Keratinocyte (primary cell): ENCODE results near the gene NECAP2. TPM values are rescaled to one million over a fixed set of nuclear protein-coding genes. Genes with fewer than 3 reads are reported as not detected.

ENCODE experiments used
- DNase-seq: peaks from one replicate; pipeline ENCODE4 v3.0.0-alpha.2; 2011; ENCODE audit warnings: low read depth, missing footprints, low spot score
- FAIRE-seq: peaks from 2 replicates; lab custom pipeline; 2011; peaks lifted over from hg19 to GRCh38; lab: Jason Lieb, UNC
- H2AFZ ChIP-seq: 2 replicates; pipeline ENCODE4 v1.6.0; 2012; ENCODE audit warnings: low read length, control low read depth, inconsistent platforms; ENCODE audit not compliant: control insufficient read depth
- H3K27ac ChIP-seq: 2 replicates; pipeline ENCODE4 v1.5.1; 2011; ENCODE audit warnings: low read length; ENCODE audit not compliant: control insufficient read depth, insufficient read depth
- H3K27me3 ChIP-seq: 3 replicates; pipeline ENCODE4 v1.6.0; 2011; ENCODE audit warnings: low read length; ENCODE audit not compliant: control insufficient read depth, insufficient read depth; ENCODE audit errors: extremely low read depth
- H3K36me3 ChIP-seq, 2 experiments: 2 replicates in 1 of 2; 3 replicates in 1 of 2; pipeline ENCODE4 v1.5.1; 2011; ENCODE audit warnings: low read length in 2 of 2, mild to moderate bottlenecking in 1 of 2; ENCODE audit not compliant: control insufficient read depth in 2 of 2, insufficient read depth in 2 of 2; ENCODE audit errors: extremely low read depth in 1 of 2
- H3K4me1 ChIP-seq: 3 replicates; pipeline ENCODE4 v1.5.1; 2011; ENCODE audit warnings: low read length; ENCODE audit not compliant: control insufficient read depth, insufficient read depth; ENCODE audit errors: extremely low read depth
- H3K4me2 ChIP-seq: 3 replicates; pipeline ENCODE4 v1.6.0; 2011; ENCODE audit warnings: low read depth, low read length; ENCODE audit not compliant: control insufficient read depth, insufficient read depth; ENCODE audit errors: extremely low read depth
- H3K4me3 ChIP-seq, 3 experiments: fragments of 200-600 bp in 1 of 3; sonication (generic) in 1 of 3; 2 replicates in 2 of 3; 3 replicates in 1 of 3; pipeline ENCODE4 v1.5.1; 2011 to 2016; ENCODE audit warnings: low read length in 3 of 3, mild to moderate bottlenecking in 3 of 3, control low read depth in 2 of 3, inconsistent platforms in 1 of 3, low read depth in 1 of 3, mixed read lengths in 1 of 3, mixed run types in 1 of 3, moderate library complexity in 1 of 3; ENCODE audit not compliant: control insufficient read depth in 2 of 3, insufficient read depth in 2 of 3; ENCODE audit errors: extremely low read depth in 1 of 3
- H3K79me2 ChIP-seq: 2 replicates; pipeline ENCODE4 v1.6.0; 2012; ENCODE audit warnings: low read length; ENCODE audit not compliant: control insufficient read depth, insufficient read depth
- H3K9ac ChIP-seq: 3 replicates; pipeline ENCODE4 v1.6.0; 2011; ENCODE audit warnings: low read length; ENCODE audit not compliant: control insufficient read depth, insufficient read depth; ENCODE audit errors: extremely low read depth
- H3K9me1 ChIP-seq: 3 replicates; pipeline ENCODE4 v1.6.0; 2011; ENCODE audit warnings: low read length; ENCODE audit not compliant: control insufficient read depth, insufficient read depth; ENCODE audit errors: extremely low read depth
- H3K9me3 ChIP-seq: 2 replicates; pipeline ENCODE4 v1.5.1; 2012; ENCODE audit warnings: low read depth, low read length; ENCODE audit not compliant: control insufficient read depth
- H4K20me1 ChIP-seq: 3 replicates; pipeline ENCODE4 v1.6.0; 2011; ENCODE audit warnings: low read length; ENCODE audit not compliant: control insufficient read depth, insufficient read depth; ENCODE audit errors: extremely low read depth
- CTCF ChIP-seq, 3 experiments: IDR thresholded peaks in 1 of 3; conservative IDR thresholded peaks in 1 of 3; optimal IDR thresholded peaks in 1 of 3; 2 replicates in 2 of 3; 3 replicates in 1 of 3; pipeline versions ENCODE3 to v1.5.1; 2011; ENCODE audit warnings: low read length in 3 of 3, mild to moderate bottlenecking in 3 of 3, moderate library complexity in 2 of 3, control low read depth in 1 of 3, inconsistent platforms in 1 of 3; ENCODE audit not compliant: insufficient read depth in 2 of 3; ENCODE audit errors: extremely low read depth in 1 of 3
- EZH2 ChIP-seq: IDR thresholded peaks from one replicate; pipeline ENCODE4 v1.6.1; 2012; ENCODE audit warnings: inconsistent platforms, mild to moderate bottlenecking, low read length, moderate library complexity
- dilution Hi-C: fragments of 300-500 bp; cut with MboI; formaldehyde crosslinking; loops from one replicate; pipeline ENCODE4 v1.7.0; 2020; ENCODE audit warnings: low sequenced_read_pairs; ENCODE audit not compliant: extremely low pct_ligation_motif_present
- polyA plus RNA-seq, 5 experiments: library from polyadenylated mRNA; depleted of rRNA in 3 of 5; stranded (reverse) in 3 of 5; stranded (forward) in 1 of 5; unstranded in 1 of 5; fragments of >200 nt; gene quantifications; 1 replicate in 1 of 5; 2 replicates in 3 of 5; 3 replicates in 1 of 5; pipeline versions ENCODE4 v1.2.1 to v1.2.3, GENCODE V29; 2011 to 2012; ENCODE audit warnings: missing spikeins in 2 of 5, low read depth in 1 of 5, low replicate concordance in 1 of 5

NECAP2 gene
- polyA plus RNA-seq, 1 donor (not counting 4 experiments of a cell fraction or from before 2014, with no cell fraction given), result 75.7 TPM

- Histone ChIP-seq H3K27me3 (no peaks in the 10 kb centered on the region), H4K20me1 (no peaks in the 10 kb centered on the region), H3K79me2 (no peaks in the 10 kb centered on the region), H3K36me3 (no peaks in the 10 kb centered on the region), H3K9me1 (peaks cover 4% of the 10 kb centered on the region), H3K9ac (no peak overlapping the region), H3K27ac (no peak overlapping the region), H2AFZ (peak overlapping the region; percentile 9), H3K4me2 (peak overlapping the region; percentile 27), H3K4me1 (peaks cover 7% of the 10 kb centered on the region), H3K9me3 (no peaks in the 10 kb centered on the region), H3K4me3 (no peak overlapping the region)
- dilution Hi-C loops, result no loop called here
- no peak for TF ChIP-seq EZH2
- TF ChIP-seq CTCF (optimal IDR thresholded peaks at IDR 0.05 in 1 of 3, IDR thresholded peaks at IDR 0.05 in 1 of 3, conservative IDR thresholded peaks at IDR 0.05 in 1 of 3; ENCODE audit: extremely low read depth in 1 of 3, insufficient read depth in 2 of 3, low read length in 3 of 3), result no peak
- FAIRE-seq (no peak), DNase-seq (no peak)
Measured at GRCh38 chr1:16406868-16407267, 33.7 kb upstream of the NECAP2 start.

- Histone ChIP-seq H3K36me3 (no peaks in the 10 kb centered on the region), H3K9ac (no peak overlapping the region), H3K9me1 (peaks cover 4% of the 10 kb centered on the region), H3K4me3 (no peak overlapping the region), H3K27ac (no peak overlapping the region), H3K79me2 (no peaks in the 10 kb centered on the region), H3K4me2 (no peak overlapping the region), H3K4me1 (peaks cover 7% of the 10 kb centered on the region), H4K20me1 (no peaks in the 10 kb centered on the region), H3K27me3 (no peaks in the 10 kb centered on the region), H3K9me3 (no peaks in the 10 kb centered on the region), H2AFZ (no peak overlapping the region)
- dilution Hi-C loops, result no loop called here
- DNase-seq (no peak), FAIRE-seq (no peak)
- TF ChIP-seq EZH2 (no peak), CTCF (optimal IDR thresholded peaks at IDR 0.05 in 1 of 3, IDR thresholded peaks at IDR 0.05 in 1 of 3, conservative IDR thresholded peaks at IDR 0.05 in 1 of 3; ENCODE audit: extremely low read depth in 1 of 3, insufficient read depth in 2 of 3, low read length in 3 of 3) (no peak)
Measured at GRCh38 chr1:16409536-16410152, 30.9 kb upstream of the NECAP2 start.
